Placental pericyte (primary cell): Measurements from ENCODE around the gene ZNHIT3. TPM values are rescaled to one million over a fixed set of nuclear protein-coding genes. Genes with fewer than 3 reads are reported as not detected.

Experiments
- small RNA-seq: library from RNA; depleted of rRNA; stranded (forward); fragments of <200 nt; gene quantifications from one replicate; pipeline ENCODE3, GENCODE V24; 2012; ENCODE audit warnings: low replicate concordance
- total RNA-seq: library from RNA; depleted of rRNA; stranded (reverse); fragments of >200 nt; gene quantifications from 2 replicates; pipeline ENCODE4 v1.2.3, GENCODE V29; 2012

The ZNHIT3 gene
- 23.6 and 29.3 TPM in 2 replicates for total RNA-seq

GRCh38 chr17:36486204-36487194 lies at the start of gene ZNHIT3:
Gene ZNHIT3 (plus strand): TSS chr17:36486681. CDS start chr17:36486700, 19 bp downstream.

GRCh38 chr17:36534840-36535668 lies 48.6 kb downstream of the ZNHIT3 start, which contains the start of the genes MYO19 and PIGW:
Gene MYO19 (minus strand): TSS chr17:36534868. CDS start chr17:36532538, 2,330 bp downstream.
Gene PIGW (plus strand): TSS chr17:36534987. CDS start chr17:36537102, 2,115 bp downstream.

GRCh38 chr17:36544307-36545076 lies 58.0 kb downstream of the ZNHIT3 start, which contains the start of gene GGNBP2:
Gene GGNBP2 (plus strand): TSS chr17:36544919. CDS start chr17:36545725, 806 bp downstream.

Small RNA genes lying within 50 kb of the gene (small RNA-seq; reads per million reads assigned to genes)
- not detected for gene RNA5SP439

Other genes starting within 250 kb of the ZNHIT3 start
- 0.44 TPM in 1 of 2 replicates, not detected in the other for gene TBC1D3I, start 222.1 kb upstream of the ZNHIT3 start, total RNA-seq
- not detected in 2 replicates for gene TBC1D3G, start 162.8 kb upstream of the ZNHIT3 start, total RNA-seq
- gene TBC1D3H, start 98.2 kb upstream of the ZNHIT3 start, total RNA-seq, result not detected in 2 replicates
- 26.3 and 90.2 TPM in 2 replicates for gene MYO19, start 48.2 kb downstream of the ZNHIT3 start, total RNA-seq
- 6.3 and 9.6 TPM in 2 replicates for gene PIGW, start 48.3 kb downstream of the ZNHIT3 start, total RNA-seq
- gene GGNBP2, start 58.2 kb downstream of the ZNHIT3 start, total RNA-seq, result 67.6 and 72.2 TPM in 2 replicates
- 3.7 and 6.9 TPM in 2 replicates for gene DHRS11, start 105.2 kb downstream of the ZNHIT3 start, total RNA-seq
- 5.9 and 7.7 TPM in 2 replicates for gene MRM1, start 114.9 kb downstream of the ZNHIT3 start, total RNA-seq